Hepatocyte (in vitro differentiated cells): ENCODE results near the gene PRR35. TPM values are rescaled to one million over a fixed set of nuclear protein-coding genes. Genes with fewer than 3 reads are reported as not detected.

Experiments used
- DNase-seq: peaks from one replicate; pipeline ENCODE4 v3.0.0-alpha.2; 2016; ENCODE audit warnings: low spot score
- H2AFZ ChIP-seq: fragments of 200-600 bp; sonication (generic); 2 replicates; pipeline ENCODE4 v1.6.0; 2016; ENCODE audit warnings: antibody characterized with exemption, mild to moderate bottlenecking
- H3K27ac ChIP-seq: fragments of 200-600 bp; sonication (generic); 2 replicates; pipeline ENCODE4 v1.5.1; 2016; ENCODE audit warnings: mild to moderate bottlenecking
- H3K27me3 ChIP-seq: fragments of 200-600 bp; sonication (generic); 2 replicates; pipeline ENCODE4 v1.6.1; 2016
- H3K36me3 ChIP-seq: fragments of 200-600 bp; sonication (generic); replicated peaks from 2 replicates; pipeline ENCODE4 v1.5.1; 2016; ENCODE audit warnings: low read depth; ENCODE audit not compliant: insufficient read depth
- H3K4me1 ChIP-seq: fragments of 200-600 bp; sonication (generic); 2 replicates; pipeline ENCODE4 v1.5.1; 2016; ENCODE audit warnings: mild to moderate bottlenecking, moderate library complexity; ENCODE audit not compliant: insufficient read depth
- H3K4me2 ChIP-seq: fragments of 200-600 bp; sonication (generic); 2 replicates; pipeline ENCODE4 v1.6.0; 2016
- H3K4me3 ChIP-seq: fragments of 200-600 bp; sonication (generic); 2 replicates; pipeline ENCODE4 v1.5.1; 2016; ENCODE audit warnings: mild to moderate bottlenecking
- H3K79me2 ChIP-seq: fragments of 200-600 bp; sonication (generic); 2 replicates; pipeline ENCODE4 v1.6.0; 2017; ENCODE audit warnings: mild to moderate bottlenecking
- H3K9me2 ChIP-seq: fragments of 200-600 bp; sonication (generic); replicated peaks from 2 replicates; pipeline ENCODE4 v1.6.0; 2017; ENCODE audit warnings: mild to moderate bottlenecking; ENCODE audit not compliant: insufficient read depth
- H3K9me3 ChIP-seq: fragments of 200-600 bp; sonication (generic); 2 replicates; pipeline ENCODE4 v1.5.1; 2016; ENCODE audit warnings: low read depth, mild to moderate bottlenecking
- H4K20me1 ChIP-seq: fragments of 200-600 bp; sonication (generic); 2 replicates; pipeline ENCODE4 v1.6.0; 2016; ENCODE audit warnings: mild to moderate bottlenecking; ENCODE audit not compliant: insufficient read depth, poor library complexity, severe bottlenecking
- EZH2 ChIP-seq: fragments of 200-600 bp; sonication (generic); IDR thresholded peaks from 2 replicates; pipeline ENCODE4 v1.6.1; 2016; ENCODE audit warnings: antibody characterized with exemption, mild to moderate bottlenecking, borderline replicate concordance
- EZH2phosphoT487 ChIP-seq: fragments of 200-600 bp; sonication (generic); IDR thresholded peaks from one replicate; pipeline ENCODE4 v1.6.1; 2018; ENCODE audit warnings: antibody characterized with exemption, mild to moderate bottlenecking, low read depth, moderate library complexity; ENCODE audit not compliant: unreplicated experiment, severe bottlenecking
- WGBS: methylation state at CpG from one replicate; pipeline ENCODE4 v1.1.6; 2016; ENCODE audit warnings: low lambda C conversion rate; ENCODE audit errors: missing lambda C conversion rate; 5-methylcytosine and 5-hydroxymethylcytosine counted together
- polyA plus RNA-seq: library from polyadenylated mRNA; unstranded; fragments of >200 nt; fragmentation: Nextera tagmentation; extraction: Ambion mirVana; gene quantifications from 2 replicates; pipeline ENCODE4 v1.2.1, GENCODE V29; 2016
- total RNA-seq: library from RNA; depleted of rRNA; stranded (reverse); fragments of >200 nt; gene quantifications from 2 replicates; pipeline ENCODE4 v1.2.3, GENCODE V29; 2014
- TF ChIP-seq, protein P1 (sequence below): fragments of 200-600 bp; sonication (generic); IDR thresholded peaks from 2 replicates; pipeline ENCODE4 v1.5.1; 2016; ENCODE audit warnings: antibody characterized with exemption, mild to moderate bottlenecking; ENCODE audit not compliant: poor library complexity

The PRR35 gene
- total and polyA plus RNA-seq, 2 experiments from 2014 or later, result not detected

- TF ChIP-seq, protein P1, sequence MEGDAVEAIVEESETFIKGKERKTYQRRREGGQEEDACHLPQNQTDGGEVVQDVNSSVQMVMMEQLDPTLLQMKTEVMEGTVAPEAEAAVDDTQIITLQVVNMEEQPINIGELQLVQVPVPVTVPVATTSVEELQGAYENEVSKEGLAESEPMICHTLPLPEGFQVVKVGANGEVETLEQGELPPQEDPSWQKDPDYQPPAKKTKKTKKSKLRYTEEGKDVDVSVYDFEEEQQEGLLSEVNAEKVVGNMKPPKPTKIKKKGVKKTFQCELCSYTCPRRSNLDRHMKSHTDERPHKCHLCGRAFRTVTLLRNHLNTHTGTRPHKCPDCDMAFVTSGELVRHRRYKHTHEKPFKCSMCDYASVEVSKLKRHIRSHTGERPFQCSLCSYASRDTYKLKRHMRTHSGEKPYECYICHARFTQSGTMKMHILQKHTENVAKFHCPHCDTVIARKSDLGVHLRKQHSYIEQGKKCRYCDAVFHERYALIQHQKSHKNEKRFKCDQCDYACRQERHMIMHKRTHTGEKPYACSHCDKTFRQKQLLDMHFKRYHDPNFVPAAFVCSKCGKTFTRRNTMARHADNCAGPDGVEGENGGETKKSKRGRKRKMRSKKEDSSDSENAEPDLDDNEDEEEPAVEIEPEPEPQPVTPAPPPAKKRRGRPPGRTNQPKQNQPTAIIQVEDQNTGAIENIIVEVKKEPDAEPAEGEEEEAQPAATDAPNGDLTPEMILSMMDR, result no peak
- TF ChIP-seq EZH2 (no peak), EZH2phosphoT487 (no peak)
- Histone ChIP-seq H3K27me3 (no peaks in the 10 kb centered on the region), H3K4me3 (no peak overlapping the region), H3K4me2 (no peak overlapping the region), H3K9me3 (no peaks in the 10 kb centered on the region), H3K4me1 (peaks cover 7% of the 10 kb centered on the region), H3K36me3 (no peaks in the 10 kb centered on the region), H3K27ac (no peak overlapping the region), H4K20me1 (peaks cover 14% of the 10 kb centered on the region), H3K79me2 (peaks cover 49% of the 10 kb centered on the region), H2AFZ (no peak overlapping the region), H3K9me2 (no peaks in the 10 kb centered on the region)
- 95% methylated on average over 16 of the region's 46 CpGs for WGBS
- no peak for DNase-seq
Measured at GRCh38 chr16:544517-544916, 15.7 kb upstream of the PRR35 start.

DNA sequence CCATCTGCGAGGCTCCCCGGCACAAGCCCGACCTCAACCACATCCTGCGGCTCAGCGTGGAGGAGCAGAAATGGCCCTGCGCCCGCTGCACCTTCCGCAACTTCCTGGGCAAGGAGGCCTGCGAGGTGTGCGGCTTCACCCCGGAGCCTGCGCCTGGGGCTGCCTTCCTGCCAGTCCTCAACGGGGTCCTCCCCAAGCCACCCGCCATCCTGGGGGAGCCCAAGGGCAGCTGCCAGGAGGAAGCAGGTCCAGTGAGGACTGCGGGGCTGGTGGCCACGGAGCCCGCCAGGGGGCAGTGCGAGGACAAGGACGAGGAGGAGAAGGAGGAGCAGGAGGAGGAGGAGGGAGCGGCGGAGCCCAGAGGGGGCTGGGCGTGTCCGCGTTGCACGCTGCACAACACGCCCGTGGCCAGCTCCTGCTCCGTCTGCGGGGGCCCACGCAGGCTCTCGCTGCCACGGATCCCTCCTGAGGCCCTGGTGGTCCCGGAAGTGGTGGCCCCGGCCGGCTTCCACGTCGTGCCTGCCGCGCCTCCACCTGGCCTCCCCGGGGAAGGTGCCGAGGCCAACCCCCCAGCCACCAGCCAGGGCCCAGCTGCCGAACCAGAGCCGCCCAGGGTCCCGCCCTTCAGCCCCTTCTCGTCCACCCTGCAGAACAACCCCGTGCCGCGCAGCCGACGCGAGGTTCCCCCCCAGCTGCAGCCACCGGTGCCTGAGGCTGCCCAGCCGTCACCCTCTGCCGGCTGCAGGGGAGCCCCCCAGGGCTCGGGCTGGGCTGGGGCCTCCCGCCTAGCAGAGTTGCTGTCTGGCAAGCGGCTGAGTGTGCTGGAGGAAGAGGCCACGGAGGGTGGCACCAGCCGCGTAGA lies 13.1 kb upstream of the PRR35 start:
- H3K4me3 ChIP-seq, result no peak overlapping the region
- H3K4me2 ChIP-seq, result no peak overlapping the region
- peaks cover 8% of the 10 kb centered on the region for H4K20me1 ChIP-seq
- no peak overlapping the region for H3K27ac ChIP-seq
- H3K4me1 ChIP-seq, result peaks cover 7% of the 10 kb centered on the region
- peaks cover 28% of the 10 kb centered on the region for H3K79me2 ChIP-seq
- no peaks in the 10 kb centered on the region for H3K9me2 ChIP-seq
- 81% methylated on average over 48 of the region's 60 CpGs for WGBS
- H2AFZ ChIP-seq, result no peak overlapping the region
- DNase-seq, result peak; percentile 72
- no peaks in the 10 kb centered on the region for H3K36me3 ChIP-seq
- no peaks in the 10 kb centered on the region for H3K9me3 ChIP-seq
- no peaks in the 10 kb centered on the region for H3K27me3 ChIP-seq
- TF ChIP-seq, protein P1, result peak; percentile 45
- no peak for TF ChIP-seq EZH2phosphoT487

DNA sequence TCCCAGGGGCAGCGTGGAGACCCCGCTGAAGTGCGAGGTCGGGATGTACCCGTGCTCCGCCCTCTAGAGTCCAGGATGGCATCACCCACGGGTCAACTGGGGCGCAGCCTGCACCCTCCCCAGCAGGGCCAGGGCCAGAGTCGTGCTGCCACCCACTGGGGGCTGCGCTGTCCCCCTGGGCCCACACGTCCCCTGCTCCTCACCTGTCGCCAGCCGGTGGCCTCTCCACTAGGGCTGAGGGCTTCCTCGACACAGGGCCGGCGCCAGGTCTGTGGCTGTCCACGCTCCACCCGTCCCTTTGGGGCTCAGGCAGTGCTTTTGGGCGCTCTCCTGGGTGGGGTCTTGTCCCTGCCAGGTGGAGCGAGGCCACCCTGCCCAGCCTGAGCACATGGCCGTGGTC lies 11.6 kb upstream of the PRR35 start:
- no peaks in the 10 kb centered on the region for H3K9me2 ChIP-seq
- TF ChIP-seq, protein P1, result no peak
- no peak for TF ChIP-seq EZH2
- TF ChIP-seq EZH2phosphoT487, result no peak
- no peaks in the 10 kb centered on the region for H3K27me3 ChIP-seq
- H3K4me2 ChIP-seq, result no peak overlapping the region
- no peaks in the 10 kb centered on the region for H3K9me3 ChIP-seq
- H2AFZ ChIP-seq, result no peak overlapping the region
- H4K20me1 ChIP-seq, result peaks cover 5% of the 10 kb centered on the region
- WGBS, result 96% methylated on average over 21 of the region's 21 CpGs
- peaks cover 5% of the 10 kb centered on the region for H3K4me1 ChIP-seq
- H3K4me3 ChIP-seq, result no peak overlapping the region
- no peak overlapping the region for H3K27ac ChIP-seq
- peaks cover 18% of the 10 kb centered on the region for H3K79me2 ChIP-seq
- no peak for DNase-seq
- no peaks in the 10 kb centered on the region for H3K36me3 ChIP-seq
